GM19099 (cell line): ENCODE data around the gene EDEM3.

Experiments used
- POLR2A ChIP-seq: IDR thresholded peaks from 3 replicates; pipeline ENCODE4 v1.6.1; 2011; ENCODE audit warnings: low read depth; ENCODE audit not compliant: insufficient read length; ENCODE audit errors: extremely low read depth

EDEM3 gene

DNA sequence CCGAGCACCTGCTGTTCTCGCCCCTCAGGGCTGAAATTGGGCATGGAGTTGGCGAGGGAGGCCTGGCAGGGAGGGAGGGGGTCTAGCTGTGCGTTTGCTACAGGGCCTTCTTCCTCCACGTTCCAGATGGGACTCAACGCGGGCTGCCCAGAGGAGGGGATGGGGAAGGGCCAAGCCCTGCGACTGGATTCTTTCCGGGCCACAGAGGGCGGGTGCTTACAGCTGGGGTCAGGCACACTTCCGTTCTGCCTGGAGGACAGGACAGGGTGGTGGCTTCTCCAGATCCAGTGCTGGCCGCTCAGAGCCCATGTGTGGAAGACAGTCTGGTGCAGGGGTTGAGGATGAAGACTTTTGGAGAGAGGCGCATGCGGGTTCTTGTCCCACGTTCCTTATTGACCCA is 90.0 kb downstream of the EDEM3 start:
- TF ChIP-seq POLR2A, result no peak

DNA sequence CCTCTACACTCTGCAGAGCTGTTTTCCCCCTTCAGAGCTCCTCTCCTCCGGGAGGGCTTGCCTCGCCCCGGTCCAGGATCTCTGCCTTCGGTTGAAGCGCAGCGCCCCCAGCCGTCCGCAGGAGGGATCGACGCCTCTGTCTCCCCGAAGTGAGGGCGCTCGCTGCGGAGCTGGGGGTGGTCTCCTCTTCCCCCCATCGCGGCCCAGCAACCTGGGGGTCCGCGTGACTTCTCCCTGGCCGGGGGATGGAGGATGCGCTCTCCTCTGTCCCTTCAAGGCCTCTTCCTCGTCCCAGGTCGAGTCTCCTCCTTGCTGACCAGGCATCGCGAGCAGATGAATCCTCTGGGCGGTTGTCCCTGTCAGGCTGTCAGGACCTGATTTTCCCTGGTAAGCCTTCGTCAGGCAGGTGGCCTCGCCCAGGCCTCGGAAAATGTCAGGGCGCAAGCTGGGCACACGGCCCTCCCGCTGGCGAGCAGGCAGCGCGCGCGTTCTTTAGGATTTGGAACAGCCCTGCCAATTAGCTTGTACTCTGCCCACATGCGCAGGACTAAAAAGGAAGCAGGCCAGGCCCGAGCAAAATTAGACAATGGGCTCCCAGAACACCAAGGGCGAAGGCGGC is 90.5 kb downstream of the EDEM3 start:
- TF ChIP-seq POLR2A, result no peak

DNA sequence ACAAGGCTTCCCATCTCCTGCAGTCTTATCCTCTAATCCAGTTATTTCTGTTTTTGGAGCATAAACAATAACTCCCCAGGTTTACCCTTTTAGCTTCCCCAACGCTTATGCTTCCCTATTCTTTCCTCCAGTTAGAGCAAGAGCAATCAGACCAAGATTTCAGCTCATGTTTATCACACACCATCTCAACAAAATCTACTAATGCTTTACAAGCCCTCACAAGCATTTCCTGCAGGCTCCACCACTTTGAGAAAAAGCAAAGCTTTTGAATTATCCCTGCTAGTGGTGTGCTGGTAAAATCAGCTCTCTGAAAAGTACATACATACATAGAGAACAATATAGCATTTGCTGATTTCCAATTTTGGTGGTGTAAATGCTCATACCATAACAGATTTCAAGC is 92.9 kb downstream of the EDEM3 start:
- no peak for TF ChIP-seq POLR2A

DNA sequence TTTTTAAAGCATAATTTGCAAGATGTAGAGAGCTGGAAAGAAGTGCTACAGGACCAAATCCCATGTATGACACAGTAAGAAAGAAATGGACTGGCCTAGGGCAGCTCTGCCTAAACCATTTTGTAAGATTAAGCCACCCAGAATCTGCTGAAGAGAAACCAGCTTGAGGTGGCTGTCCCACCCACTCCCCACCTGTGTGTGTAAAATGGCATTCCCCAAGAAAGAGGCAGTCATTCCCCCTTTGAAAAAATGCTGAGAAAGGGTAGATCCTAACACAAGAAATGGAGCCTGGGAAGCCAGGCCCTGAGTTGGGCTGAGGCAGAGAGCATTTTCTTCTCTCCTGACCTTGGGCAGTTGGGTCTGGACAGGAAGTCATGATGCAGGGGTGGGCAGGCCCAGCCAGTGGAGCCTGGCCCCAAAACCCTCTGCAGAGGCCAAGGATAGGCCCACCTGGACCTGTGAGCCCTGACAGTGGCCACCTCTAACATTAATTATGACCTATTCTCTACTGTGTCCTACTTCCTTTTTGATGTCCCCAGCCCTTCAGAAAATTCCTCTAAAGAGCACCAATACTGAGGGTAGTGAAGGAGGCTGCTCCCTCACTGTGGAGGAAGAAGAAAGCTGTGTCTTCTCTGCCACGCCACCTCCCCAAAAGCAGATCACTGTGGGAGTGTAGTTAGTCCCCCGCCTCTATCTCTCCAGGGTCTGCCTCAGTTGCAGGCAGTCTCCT is 94.0 kb downstream of the EDEM3 start:
- no peak for TF ChIP-seq POLR2A

DNA sequence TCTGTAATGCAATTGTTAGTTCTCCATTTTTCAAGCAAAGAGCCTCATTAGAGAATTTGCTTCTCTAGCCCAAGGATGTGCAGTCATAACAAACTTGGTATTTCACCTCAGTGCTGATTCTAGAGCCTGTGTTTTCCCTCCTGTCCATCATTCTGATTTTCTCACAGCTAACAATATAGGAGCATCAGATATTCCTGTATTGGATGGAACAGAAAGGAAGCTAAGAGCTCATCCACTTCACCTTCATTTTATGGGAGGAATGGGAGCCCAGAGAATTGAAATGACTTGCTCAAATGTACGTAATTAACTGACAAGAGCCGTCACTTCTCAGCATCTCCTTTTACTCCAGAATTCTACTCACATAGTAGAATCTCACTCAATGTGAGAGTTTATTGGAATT is 96.6 kb downstream of the EDEM3 start:
- TF ChIP-seq POLR2A, result no peak

DNA sequence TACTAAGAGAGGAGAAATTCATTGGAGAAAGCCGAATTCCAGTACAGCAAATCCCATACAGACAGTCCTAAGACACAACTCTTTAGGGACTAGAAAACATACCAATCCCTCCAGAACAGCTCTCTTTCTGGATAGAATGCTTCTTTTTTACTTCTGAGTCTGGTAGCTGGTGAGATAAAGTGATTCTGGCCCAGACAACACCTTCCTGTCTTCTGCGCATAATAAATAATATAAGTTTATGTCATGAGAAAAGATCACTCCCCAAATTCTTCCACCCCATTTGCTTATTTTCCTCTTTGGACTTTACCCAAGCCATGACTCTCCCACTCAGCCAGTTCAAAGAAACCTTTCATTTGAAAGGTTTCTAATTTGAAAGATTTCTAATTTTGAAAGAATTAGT is 98.4 kb downstream of the EDEM3 start:
- no peak for TF ChIP-seq POLR2A

DNA sequence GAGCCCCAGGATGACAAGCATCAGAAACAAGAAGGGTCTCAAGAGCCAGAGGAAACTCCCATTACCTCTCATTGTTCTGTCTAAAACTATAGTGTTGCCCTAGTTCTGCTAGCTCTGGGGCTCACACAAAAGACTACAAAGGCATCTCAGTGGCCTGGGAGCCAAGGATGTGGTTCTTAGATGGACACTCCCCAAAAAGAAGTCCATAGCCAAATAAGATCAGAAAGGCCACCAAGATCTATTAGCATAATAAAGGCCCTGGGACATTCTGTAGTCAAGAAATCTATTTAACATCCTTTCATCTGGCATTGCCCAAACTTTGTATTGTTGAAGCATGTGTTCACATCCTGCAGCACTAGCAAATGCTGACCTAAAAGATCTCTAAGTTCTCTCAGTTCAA is 99.5 kb downstream of the EDEM3 start:
- no peak for TF ChIP-seq POLR2A

DNA sequence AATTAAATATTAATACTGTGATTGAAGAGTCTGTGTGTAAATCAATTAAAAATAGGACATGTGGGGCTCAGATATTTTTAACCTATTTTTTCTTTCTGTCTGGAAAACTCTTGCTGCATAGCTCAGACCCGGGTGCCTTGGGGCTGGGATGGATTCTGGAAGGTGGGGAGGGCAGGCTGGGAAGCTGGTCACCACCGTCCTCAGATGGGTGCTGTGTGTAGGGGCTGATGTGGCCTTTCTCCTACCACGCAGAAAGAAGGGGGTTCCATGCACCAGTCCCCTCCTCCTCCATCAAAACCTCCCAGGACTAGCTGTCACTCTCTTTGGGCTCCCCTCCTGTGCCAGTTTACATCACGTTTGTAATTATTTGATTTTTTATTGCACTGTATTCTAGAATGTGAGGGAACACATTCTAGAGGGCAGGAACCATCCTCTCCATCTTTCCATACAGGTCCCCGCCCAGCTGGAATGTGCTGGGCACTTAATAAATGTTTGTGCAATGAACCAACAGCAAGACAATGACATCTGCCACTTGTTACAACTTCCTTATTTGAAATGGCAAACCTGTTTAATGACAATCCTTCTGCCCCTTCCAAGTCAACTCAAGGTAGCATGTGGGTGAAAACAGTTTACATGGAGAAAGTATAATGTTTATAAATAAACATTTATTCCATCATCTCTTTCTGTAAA is 104.3 kb downstream of the EDEM3 start:
- TF ChIP-seq POLR2A, result no peak

DNA sequence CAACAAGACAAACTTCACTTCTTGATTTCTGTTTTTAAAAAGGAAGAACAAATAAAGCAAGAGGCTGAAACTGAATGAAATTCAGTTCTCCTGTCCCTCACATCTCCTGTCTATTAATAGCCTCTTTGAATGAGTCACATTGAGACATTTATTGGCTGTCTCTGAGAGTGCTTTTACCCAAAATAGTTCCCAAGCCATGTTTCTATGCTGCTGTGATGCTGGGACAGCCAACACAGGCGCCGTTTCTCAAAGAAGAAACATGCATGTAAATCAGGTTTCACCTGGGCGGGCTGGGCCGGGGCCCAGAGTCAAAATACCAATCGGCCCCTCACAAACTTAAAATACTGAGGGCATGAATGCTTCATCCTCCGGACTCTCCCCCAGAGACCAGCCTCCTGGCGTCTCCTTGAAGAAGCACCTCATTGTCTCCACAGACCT is 105.2 kb downstream of the EDEM3 start:
- TF ChIP-seq POLR2A, result no peak

DNA sequence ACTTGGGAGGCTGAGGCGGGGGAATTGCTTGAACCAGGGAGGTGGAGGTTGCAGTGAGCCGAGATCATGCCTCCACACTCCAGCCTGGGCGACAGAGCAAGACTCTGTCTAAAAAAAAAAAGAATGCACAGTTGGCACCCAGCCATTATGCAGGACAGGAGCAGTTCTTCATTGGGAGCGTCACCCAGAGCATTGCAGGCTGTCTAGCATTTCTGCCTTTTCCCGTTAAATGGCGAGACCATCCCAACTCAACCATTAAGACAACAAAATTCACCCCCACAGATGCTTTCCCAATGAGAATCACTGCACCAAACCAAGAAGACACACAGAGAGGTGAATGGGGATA is 105.8 kb downstream of the EDEM3 start:
- TF ChIP-seq POLR2A, result no peak

DNA sequence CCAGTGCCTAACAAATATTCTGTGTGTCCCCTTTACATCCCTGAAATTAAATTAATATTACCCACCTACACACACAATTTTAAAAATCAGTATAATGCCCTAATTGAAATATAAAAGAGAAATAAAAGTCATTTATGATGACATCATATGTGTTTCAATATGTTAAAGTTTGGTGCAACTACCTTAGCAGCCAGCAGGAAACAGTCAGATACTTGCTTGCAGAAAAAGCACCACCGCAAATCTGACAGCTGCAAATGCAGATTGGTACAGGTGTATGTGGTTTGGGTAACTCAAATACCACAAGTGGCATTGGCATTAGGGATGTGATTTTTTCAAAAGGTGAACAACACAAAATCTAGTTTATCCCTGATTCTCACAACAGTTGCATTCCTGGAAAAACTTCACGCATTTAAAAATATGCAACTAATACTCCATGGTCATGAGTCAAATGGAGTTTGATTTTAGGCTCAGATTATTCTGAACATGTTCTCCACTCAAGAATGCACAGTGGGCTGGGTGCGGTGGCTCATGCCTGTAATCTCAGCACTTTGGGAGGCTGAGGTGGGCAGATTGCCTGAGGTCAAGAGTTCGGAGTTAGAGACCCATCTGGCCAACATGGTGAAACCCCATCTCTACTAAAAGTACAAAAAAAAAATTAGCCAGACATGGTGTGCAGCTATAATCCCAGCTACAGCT is 106.3 kb downstream of the EDEM3 start:
- TF ChIP-seq POLR2A, result no peak

DNA sequence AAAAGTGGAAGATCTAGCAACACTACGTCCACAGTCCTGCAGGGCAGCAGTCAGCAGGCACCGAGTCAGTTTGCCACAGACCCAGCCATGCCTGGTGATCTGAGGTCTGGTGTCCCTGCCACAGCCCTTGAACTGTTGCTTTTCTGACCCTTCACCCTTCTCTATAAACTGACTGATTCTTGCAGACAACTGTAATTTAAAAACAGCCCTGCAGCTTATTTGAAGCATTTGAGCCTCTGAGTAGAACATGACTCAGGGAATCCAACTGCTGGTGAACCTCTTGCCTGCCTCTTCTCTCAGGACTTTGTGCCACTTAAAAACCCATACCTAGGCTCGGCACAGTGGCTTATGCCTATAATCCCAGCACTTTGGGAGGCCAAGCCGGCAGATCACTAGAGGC is 107.2 kb downstream of the EDEM3 start:
- no peak for TF ChIP-seq POLR2A

DNA sequence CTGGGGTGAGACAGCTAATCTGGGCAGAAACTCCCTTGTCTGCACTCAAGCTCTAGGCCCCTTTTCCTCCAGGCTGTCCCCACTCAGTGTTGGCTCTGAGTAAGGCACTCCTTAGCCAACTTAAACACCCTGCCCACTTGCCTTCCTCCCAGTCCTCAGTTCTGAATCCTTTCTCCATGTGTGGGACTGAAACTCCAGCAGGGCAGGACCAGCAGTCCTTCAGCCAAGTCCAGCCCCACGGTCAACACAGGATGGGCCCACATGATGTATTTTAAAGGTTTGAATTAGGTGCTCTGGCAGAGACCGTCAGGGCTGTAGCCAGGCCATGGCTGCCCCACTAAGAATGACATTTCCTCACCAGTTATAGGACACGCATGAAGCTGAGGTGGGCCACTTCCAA is 107.8 kb downstream of the EDEM3 start:
- TF ChIP-seq POLR2A, result no peak

DNA sequence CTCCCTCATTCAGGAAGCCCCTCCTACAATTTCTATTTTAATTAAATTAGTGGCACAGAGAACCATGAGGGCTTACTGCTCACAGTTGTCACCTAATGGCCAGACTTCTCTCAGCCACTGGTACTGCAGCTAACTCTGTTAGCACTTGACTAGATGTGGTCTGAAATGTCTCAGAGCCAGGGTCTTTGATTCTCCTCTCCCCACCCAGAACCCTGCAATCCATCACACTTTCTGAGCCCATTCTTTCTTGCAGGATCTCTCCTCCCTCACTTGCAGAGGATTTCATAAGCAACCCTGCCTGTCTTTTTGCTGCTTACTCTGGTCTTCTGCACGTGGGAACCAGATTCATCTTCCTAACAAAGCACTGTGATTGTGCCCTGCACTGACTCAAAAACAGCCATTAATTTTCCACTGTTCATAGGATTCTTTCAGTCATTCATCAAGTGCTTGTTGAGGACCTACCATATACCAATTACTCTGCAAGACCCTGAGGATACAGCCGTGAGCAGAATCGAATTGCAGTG is 108.4 kb downstream of the EDEM3 start:
- no peak for TF ChIP-seq POLR2A

DNA sequence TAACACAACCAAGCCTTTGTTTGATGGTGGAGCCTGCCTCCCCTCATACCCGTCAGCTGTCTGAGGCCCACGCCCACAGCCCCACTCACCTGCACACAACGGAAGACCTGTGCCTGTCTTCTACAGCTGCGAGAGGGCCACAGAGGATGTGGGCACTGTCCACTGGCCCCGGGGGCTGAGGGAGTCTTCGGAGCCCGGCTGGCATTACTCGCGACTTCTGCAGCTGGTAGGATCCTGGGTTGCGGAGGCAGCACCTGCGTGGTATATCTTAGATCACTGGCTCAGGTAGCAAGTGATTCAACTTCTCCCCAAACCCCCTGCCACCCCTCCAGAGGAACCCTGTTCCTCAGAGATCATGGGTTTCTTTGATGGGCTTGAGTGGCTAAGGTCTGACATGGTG is 109.9 kb downstream of the EDEM3 start:
- TF ChIP-seq POLR2A, result no peak
